Measurements from ENCODE around the gene HNRNPM. TPM values are rescaled to one million over a fixed set of nuclear protein-coding genes. Genes with fewer than 3 reads are reported as not detected.

Gene HNRNPM
- total and polyA plus RNA-seq, 2 experiments from 2014 or later = 79.1 to 246 TPM

- Histone ChIP-seq H3K9me3 (ENCODE audit: low read depth) (no peaks in the 10 kb centered on the region), H3K27me3 (no peaks in the 10 kb centered on the region), H3K36me3 (peaks cover 11% of the 10 kb centered on the region), H3K4me3 (no peak overlapping the region), H3K27ac (peak overlapping the region; percentile 57), H3K4me1 (ENCODE audit: low read depth) (peaks cover 42% of the 10 kb centered on the region)
- no peak for TF ChIP-seq CTCF (IDR thresholded peaks at IDR 0.05; ENCODE audit: low read depth, low read length)
- DNase-seq (ENCODE audit: low read depth in 1 of 2, low spot score in 1 of 2) = no peak
These were observed 13.6 kb downstream of the HNRNPM start for GRCh38 chr19:8458380-8458779.

DNA sequence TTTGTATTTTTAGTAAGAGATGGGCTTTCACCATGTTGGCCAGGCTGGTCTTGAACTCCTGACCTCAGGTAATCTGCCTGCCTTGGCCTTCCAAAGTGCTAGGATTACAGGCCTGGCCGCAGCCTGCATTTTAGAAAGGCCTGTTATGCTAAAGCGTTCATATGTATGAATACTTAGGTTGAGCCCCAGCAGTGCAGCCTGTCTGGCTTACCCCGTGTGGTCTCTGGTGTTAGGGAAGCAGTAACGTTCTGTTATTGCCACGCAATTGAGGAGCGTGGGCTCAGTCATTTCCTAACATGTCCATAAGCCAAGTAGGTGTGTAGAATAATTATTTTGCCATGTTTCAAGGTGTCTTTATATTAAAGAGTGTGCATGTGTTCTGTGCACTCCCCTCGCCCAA lies 14.3 kb downstream of the HNRNPM start:
- Histone ChIP-seq H3K4me3 (no peak overlapping the region), H3K9me3 (ENCODE audit: low read depth) (no peaks in the 10 kb centered on the region), H3K4me1 (ENCODE audit: low read depth) (peaks cover 42% of the 10 kb centered on the region), H3K27ac (peak overlapping the region; percentile 57), H3K36me3 (peaks cover 18% of the 10 kb centered on the region), H3K27me3 (no peaks in the 10 kb centered on the region)
- TF ChIP-seq CTCF (IDR thresholded peaks at IDR 0.05; ENCODE audit: low read depth, low read length) = no peak
- no peak for DNase-seq (ENCODE audit: low read depth in 1 of 2, low spot score in 1 of 2)

DNA sequence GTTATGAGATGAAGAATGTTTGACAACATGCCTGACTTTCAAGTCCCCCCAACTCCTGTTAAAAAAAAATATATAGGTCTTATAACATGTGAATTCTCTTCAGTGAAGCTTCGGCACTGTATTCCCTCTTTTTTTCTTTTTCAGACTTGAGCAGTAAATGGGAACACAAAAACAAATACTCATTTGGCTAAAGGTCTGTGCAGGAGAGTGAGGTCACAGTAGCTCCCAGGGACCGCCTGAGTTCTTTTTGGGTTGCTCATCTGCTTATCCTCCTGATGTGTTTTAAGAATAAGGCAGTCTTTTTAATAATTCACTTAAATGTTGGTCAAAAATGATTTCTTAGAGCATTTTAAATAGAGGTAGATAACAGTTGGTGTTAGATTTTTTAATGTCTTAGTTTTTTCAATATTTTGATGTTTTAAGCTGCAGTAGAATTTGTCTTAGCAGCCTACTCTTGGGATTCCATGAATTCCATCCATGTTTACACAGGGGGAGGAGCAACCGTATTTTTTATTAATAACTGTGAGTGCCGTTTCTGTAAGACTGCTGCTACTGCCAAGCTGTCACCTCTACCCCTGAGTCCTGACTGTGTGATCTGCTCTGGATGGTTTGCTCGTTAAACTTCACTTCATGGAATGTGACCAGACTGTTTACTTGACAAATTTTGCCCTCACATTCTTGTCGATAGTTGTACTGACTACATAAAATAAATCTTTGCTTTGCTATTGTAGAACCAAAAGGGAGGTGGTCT lies 14.9 kb downstream of the HNRNPM start:
- no peak for TF ChIP-seq CTCF (IDR thresholded peaks at IDR 0.05; ENCODE audit: low read depth, low read length)
- DNase-seq (ENCODE audit: low read depth in 1 of 2, low spot score in 1 of 2) = peak in 1 of 2 donors; percentile 63
- H3K27ac ChIP-seq = peak overlapping the region; percentile 57
- H3K9me3 ChIP-seq (ENCODE audit: low read depth) = no peaks in the 10 kb centered on the region
- no peak overlapping the region for H3K4me3 ChIP-seq
- H3K27me3 ChIP-seq = no peaks in the 10 kb centered on the region
- peaks cover 42% of the 10 kb centered on the region for H3K4me1 ChIP-seq (ENCODE audit: low read depth)
- peaks cover 24% of the 10 kb centered on the region for H3K36me3 ChIP-seq

DNA sequence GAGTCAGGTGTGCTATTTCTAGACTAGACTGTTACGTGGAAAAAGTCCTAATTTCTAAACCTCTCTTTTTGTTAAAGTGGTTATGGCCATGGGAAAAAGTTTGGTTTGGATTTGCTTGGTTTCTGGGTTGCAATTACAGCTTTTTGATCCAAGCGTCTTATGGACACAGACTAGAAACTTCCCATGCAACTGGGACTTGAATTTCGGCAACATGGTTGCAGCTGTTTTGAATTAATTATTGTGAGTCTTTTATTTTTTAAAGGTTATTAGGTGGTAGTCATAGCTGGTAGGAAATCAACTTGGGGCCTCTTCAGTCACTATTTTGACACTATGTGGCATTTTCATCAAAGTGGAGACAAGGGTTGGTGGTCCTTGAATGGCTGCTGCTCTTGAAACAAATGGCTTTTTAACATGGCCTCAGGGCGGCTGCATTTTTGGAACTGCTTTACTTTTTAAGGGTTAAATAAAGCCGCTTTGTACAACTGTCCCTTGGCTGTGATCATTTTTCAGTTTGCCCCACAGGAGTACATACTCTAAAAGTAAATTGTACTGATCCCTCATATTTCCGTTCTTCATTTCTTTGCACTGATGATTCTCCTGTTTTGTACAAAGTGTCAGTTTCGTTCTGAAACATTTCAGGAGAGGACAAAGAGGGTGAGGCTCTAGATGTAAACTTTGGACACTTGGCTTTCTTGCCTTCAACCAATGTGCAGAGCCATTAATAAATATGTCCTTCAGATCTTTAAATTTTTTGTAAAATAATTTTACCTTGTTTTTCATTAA lies 15.9 kb downstream of the HNRNPM start:
- Histone ChIP-seq H3K4me1 (ENCODE audit: low read depth) (peaks cover 42% of the 10 kb centered on the region), H3K4me3 (no peak overlapping the region), H3K27me3 (no peaks in the 10 kb centered on the region), H3K9me3 (ENCODE audit: low read depth) (no peaks in the 10 kb centered on the region), H3K27ac (peak overlapping the region; percentile 57), H3K36me3 (peaks cover 35% of the 10 kb centered on the region)
- TF ChIP-seq CTCF (IDR thresholded peaks at IDR 0.05; ENCODE audit: low read depth, low read length) = no peak
- DNase-seq (ENCODE audit: low read depth in 1 of 2, low spot score in 1 of 2) = no peak

- H3K4me1 ChIP-seq (ENCODE audit: low read depth) = peaks cover 42% of the 10 kb centered on the region
- H3K9me3 ChIP-seq (ENCODE audit: low read depth) = no peaks in the 10 kb centered on the region
- H3K4me3 ChIP-seq = no peak overlapping the region
- H3K27ac ChIP-seq = peak overlapping the region; percentile 57
- H3K36me3 ChIP-seq = peaks cover 40% of the 10 kb centered on the region
- DNase-seq (ENCODE audit: low read depth in 1 of 2, low spot score in 1 of 2) = no peak
- H3K27me3 ChIP-seq = no peaks in the 10 kb centered on the region
- no peak for TF ChIP-seq CTCF (IDR thresholded peaks at IDR 0.05; ENCODE audit: low read depth, low read length)
These were observed 16.6 kb downstream of the HNRNPM start for GRCh38 chr19:8461376-8461775.
